ENCODE measurements around the gene PRDM2.

The PRDM2 gene

DNA sequence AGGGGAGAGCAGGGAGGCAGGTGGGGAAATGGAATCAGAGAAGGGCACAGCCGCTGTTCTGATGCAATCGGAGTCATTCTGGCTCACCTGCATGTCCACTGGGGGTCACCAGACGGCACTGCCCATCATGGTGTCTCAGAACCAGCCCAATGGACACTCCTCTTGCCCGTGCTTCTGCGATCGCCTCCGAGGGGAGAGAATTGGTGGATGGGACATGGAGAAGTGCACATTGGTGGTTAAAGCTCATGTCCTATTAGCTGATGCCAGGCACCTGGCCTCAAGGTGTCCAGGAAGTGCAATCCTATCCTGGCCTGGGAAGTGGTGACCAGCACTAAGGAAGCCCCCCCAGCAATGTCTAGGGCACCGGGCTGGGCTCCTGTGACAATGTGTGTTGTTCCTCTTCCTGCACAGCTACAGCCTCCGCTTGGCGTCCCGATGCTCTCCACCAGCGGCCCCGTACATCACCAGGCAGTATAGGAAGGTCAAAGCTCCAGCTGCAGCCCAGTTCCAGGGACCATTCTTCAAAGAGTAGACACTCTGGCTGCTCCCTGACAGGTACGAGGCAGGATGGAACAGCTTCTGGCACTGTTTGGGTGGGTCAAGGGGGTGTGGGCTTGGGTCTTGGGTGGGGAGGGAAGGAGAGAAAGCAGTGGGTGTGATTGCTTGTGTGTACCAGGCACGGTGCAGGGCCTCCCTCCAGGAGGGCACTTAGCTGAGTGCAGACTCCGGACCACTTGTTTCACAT lies 116.2 kb downstream of the PRDM2 start:
- DNase-seq (ENCODE audit: low read depth), result no peak

DNA sequence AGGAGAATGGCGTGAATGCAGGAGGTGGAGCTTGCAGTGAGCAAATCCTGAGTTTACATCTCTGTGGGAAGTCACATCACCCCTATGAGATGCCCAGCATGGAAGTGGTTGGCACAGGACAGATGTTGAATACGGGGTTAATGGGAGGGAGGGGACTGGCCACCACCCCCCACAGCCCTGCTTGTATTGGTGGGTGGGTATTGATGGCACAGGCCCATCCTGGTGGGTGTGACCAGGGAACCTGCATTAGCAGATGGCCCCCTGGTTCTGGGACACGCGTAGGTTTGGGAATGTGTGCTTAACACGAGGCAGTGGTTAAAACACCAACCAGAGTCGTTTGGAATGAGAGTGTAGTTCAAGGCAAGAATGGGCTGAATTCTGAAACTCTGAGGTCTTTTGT lies 117.9 kb downstream of the PRDM2 start:
- no peak for DNase-seq (ENCODE audit: low read depth)

DNA sequence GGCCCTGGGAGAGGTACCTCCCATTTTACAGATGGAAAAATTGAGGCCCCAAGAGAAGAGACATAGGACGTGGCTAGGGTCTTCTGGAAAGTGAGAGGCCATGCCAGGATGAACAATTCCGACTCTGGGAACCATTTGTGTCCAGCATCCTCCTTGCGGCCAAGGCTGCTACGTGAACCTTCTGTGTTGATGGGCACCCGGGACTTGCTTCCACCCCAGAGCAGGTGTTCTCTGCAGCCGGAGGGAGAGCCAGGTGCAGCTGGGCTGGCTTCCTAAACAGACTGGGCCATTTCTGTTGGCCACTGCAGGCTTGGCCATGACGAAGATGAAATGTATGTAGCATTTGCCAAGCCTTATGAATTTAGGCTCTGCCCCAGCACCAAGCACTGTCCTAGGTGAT lies 118.9 kb downstream of the PRDM2 start:
- no peak for DNase-seq (ENCODE audit: low read depth)

DNA sequence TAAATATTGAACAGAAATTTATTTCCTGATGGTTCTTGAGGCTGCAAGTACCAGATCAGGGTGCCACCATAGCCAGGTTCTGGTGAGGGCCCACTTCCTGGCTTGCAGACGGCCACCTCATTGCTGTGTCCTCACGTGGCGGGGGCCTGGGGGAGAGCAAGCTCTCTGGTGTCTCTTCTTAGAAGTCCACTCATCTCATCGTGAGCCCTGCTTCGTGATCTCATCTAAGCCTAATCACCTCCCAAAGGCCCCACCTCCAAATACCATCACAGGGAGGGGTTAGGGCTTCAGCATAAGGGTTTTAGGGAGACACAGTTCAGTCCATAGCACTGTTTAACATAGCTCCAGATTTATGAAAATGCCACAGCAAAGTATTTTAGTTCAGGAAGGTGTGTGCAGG lies 119.7 kb downstream of the PRDM2 start:
- DNase-seq (ENCODE audit: low read depth), result no peak

- DNase-seq (ENCODE audit: low read depth), result no peak
These were observed 120.1 kb downstream of the PRDM2 start for GRCh38 chr1:13820055-13820454.

GRCh38 chr1:13820456-13820855 lies 120.5 kb downstream of the PRDM2 start:
- DNase-seq (ENCODE audit: low read depth), result no peak

- DNase-seq (ENCODE audit: low read depth), result no peak
These were observed 123.3 kb downstream of the PRDM2 start for GRCh38 chr1:13823126-13823880.

GRCh38 chr1:13823936-13824335 lies 123.9 kb downstream of the PRDM2 start:
- DNase-seq (ENCODE audit: low read depth), result no peak

GRCh38 chr1:13824626-13825025 lies 124.6 kb downstream of the PRDM2 start:
- DNase-seq (ENCODE audit: low read depth), result no peak

DNA sequence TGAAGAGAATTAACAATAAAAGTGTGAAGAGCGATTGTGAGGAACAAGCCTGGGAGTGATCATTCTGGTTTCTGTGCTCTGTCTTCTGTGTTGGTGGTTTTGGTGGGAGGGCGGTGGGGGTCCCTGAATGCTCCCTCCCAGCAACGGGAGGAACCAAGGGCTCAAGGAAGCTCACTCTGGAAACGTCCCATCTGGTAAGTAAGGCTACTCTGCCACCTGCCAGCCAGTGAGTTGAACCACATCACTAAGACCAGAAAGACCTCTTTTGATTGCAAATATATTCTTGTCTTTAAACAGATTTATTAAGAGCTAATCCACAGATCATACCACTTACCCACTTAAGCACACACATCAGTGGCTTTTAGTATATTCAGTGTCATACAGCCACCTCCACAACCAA lies 125.0 kb downstream of the PRDM2 start:
- no peak for DNase-seq (ENCODE audit: low read depth)

DNA sequence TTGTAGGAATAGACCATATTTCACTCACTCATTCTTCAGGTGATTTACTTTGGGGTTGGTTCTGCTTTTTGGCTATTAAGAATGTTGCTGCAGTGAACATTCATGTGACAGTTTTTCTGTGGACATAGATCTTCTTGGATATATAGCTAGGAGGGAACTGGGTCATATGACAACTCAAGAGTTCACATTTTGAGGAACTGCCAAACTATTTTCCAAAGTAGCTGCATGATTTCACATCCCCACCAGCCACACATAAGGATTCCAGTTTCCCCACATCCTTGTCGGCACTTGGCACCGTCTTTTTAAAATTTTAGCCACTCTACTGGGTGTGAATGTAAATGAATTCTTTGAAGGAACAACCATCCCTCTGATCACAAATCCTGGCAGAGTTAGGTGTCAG lies 126.0 kb downstream of the PRDM2 start:
- no peak for DNase-seq (ENCODE audit: low read depth)

GRCh38 chr1:13826591-13826990 lies 126.6 kb downstream of the PRDM2 start:
- no peak for DNase-seq (ENCODE audit: low read depth)

- DNase-seq (ENCODE audit: low read depth), result no peak
These were observed 128.6 kb downstream of the PRDM2 start for GRCh38 chr1:13828454-13829151.

DNA sequence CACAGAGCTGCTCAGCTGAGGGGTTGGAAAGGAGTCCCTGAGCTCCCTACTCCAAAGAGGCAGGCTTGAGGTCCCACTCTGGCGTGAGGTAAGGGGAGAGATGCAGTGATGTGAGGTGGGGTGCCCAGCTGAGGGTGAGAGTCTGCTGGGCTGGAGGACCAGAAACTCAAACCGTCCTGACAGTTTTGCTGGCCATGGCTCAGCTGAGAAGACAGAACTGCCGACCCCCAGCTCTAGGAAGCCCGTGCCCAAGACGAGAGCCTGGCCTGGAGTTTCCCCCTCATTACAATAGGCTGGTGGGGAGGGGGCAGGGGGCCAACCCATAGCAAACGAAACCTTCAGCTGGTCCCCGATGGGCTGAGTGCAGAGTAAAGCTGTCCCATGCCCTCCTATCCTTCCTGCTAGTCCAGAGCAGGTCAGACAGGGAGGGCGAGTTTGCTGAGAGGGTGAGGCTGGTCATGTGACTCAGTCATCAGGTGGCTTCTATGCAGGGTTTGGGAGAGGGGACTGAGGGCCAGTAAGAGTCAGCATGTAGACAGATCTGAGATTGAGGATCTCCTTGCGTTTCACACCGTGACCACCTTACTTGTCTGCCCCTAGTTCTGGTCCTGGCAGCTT lies 129.3 kb downstream of the PRDM2 start:
- DNase-seq (ENCODE audit: low read depth), result no peak

DNA sequence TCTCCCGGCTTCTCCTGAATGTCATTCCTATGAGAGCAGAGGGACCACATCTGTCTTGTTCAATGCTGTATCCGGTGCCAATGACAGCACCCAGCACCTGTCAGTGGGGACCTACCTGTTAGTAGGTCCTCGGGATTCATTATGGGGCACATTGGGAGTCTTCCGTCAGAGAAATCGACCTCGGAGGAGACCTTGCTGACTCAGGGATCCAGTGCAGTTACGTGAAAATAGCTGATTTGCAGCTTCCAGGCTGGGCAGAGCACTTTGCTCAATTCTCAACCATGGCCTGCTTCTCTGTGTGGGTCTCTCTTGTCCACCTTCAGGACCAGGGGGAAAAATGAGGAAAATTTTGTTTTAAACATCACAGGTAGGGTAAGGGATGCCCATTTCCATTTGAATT lies 130.2 kb downstream of the PRDM2 start:
- no peak for DNase-seq (ENCODE audit: low read depth)

DNA sequence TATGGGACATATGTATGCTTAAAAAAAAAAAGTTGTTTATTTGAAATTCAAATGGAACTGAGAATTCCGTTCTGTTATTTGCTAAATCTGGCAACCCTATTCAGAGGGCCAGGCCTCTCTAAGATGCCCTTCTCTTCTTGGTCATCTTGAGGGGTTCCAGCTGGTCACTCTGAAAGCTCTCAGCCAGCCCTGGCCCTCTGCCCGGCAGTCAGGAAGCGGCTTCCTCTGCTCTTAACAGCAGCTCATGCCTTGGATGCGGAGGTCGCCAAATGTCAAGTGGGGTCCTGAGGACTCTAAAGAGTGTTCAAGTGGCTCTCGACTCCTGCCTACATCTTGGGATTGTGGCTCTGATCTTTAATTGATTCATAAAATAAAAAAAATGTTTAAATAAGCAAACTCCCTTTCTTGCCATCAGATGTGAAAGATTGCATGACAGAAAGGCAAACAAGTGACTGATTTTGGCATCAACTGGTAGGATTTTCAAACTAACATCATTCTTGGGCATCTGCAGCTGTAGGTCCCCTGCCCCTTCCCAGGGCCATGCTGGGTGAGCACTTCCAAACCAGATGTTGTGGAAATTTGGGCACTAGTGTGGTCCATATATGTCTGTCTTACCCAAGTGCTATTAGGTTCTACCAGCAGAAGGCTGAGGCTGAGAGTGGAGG lies 130.8 kb downstream of the PRDM2 start:
- DNase-seq (ENCODE audit: low read depth), result no peak

- no peak for DNase-seq (ENCODE audit: low read depth)
These were observed 132.1 kb downstream of the PRDM2 start for GRCh38 chr1:13832100-13832499.

GRCh38 chr1:13832536-13832935 lies 132.5 kb downstream of the PRDM2 start:
- DNase-seq (ENCODE audit: low read depth), result no peak

- DNase-seq (ENCODE audit: low read depth), result no peak
These were observed 136.1 kb downstream of the PRDM2 start for GRCh38 chr1:13836136-13836535.

DNA sequence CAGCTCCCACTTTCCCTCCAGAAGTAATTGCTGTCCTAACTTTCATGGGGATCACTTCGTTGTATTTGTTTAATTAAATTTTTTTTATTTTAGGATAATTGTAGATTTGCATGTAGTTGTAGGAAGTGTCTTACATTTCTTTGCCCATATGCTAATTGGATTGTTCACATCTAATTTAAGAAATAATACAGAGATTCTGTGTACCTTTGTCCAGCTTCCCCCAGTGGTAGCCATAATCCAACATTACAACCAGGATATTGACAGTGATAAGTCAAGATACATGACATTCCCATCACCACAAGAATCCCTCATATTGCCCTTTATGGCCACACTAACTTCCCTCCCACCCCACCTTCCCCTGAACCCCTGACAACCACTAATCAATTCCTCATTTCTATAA lies 136.6 kb downstream of the PRDM2 start:
- DNase-seq (ENCODE audit: low read depth), result no peak

DNA sequence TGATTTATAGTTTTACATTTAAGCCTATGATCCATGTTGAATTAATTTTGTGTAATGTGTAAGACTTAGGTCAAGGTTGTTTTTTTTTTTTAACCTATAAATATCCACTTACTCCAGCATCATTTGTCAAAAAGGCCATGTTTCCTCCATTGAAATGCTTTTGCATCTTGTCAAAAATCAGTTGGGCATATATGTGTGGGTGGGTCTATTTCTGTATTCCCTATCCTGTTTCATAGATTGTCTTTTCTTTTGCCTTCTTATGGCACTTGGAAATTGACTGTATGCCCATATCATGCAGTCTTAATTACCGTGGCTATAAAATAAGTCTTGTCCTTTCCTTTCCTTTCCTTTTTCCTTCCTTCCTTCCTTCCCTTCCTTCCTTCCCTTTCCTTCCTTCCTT lies 138.2 kb downstream of the PRDM2 start:
- no peak for DNase-seq (ENCODE audit: low read depth)

DNA sequence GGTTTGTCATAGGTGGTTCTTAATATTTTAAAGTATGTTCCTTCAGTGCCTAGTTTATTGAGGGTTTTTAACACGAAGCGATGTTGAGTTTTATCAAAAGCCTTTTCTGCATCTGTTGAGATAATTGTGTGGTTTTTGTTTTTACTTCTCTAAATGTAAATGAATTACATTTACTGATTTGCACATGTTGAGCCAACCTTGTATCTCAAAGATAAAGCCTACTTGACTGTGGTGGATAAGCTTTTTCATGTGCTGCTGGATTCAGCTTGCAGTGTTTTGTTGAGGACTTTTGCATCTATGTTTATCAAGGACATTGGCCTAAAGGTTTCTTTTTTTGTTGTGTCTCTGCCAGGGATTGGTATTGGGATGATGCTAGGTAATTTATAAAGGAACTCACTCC lies 142.5 kb downstream of the PRDM2 start:
- DNase-seq (ENCODE audit: low read depth), result no peak
